Measurements from ENCODE around the gene CSRNP3. TPM values are rescaled to one million over a fixed set of nuclear protein-coding genes. Genes with fewer than 3 reads are reported as not detected.

The CSRNP3 gene
- total and polyA plus RNA-seq, 2 donors (not counting 3 experiments of a cell fraction or from before 2014, with no cell fraction given), result not detected

GRCh38 chr2:165716091-165716490 is 246.6 kb downstream of the CSRNP3 start:
- no peak overlapping the region for H3K4me2 ChIP-seq (ENCODE audit: insufficient read depth, low read length)
- dilution Hi-C loops (cut with MboI; ENCODE audit: extremely low pct_ligation_motif_present, low sequenced_read_pairs), result no loop called here
- H3K27ac ChIP-seq (ENCODE audit: insufficient read depth, low read depth, low read length), result no peak overlapping the region
- no peaks in the 10 kb centered on the region for H3K9me1 ChIP-seq (replicated peaks; ENCODE audit: control insufficient read depth, extremely low read depth, insufficient read depth, low read length)
- intact Hi-C loops (cut with micrococcal nuclease), result no loop called here
- no peaks in the 10 kb centered on the region for H3K79me2 ChIP-seq (ENCODE audit: control insufficient read depth, insufficient read depth, low read length)
- no peaks in the 10 kb centered on the region for H3K4me1 ChIP-seq (ENCODE audit: control insufficient read depth, extremely low read depth, insufficient read depth, low read length)
- H3K9me3 ChIP-seq (replicated peaks; ENCODE audit: control insufficient read depth, insufficient read depth, low read length), result no peaks in the 10 kb centered on the region
- H3K4me3 ChIP-seq (replicated peaks in 1 of 3; ENCODE audit: insufficient read depth in 1 of 3, low read depth in 1 of 3, low read length in 3 of 3), result no peak overlapping the region
- DNase-seq (ENCODE audit: low read depth, low spot score) (no peak), FAIRE-seq (no peak)
- no peaks in the 10 kb centered on the region for H4K20me1 ChIP-seq (replicated peaks; ENCODE audit: control insufficient read depth, extremely low read depth, insufficient read depth, low read length)
- no peak overlapping the region for H2AFZ ChIP-seq (ENCODE audit: low read depth, low read length)
- H3K36me3 ChIP-seq (ENCODE audit: control insufficient read depth in 2 of 2, extremely low read depth in 1 of 2, insufficient read depth in 2 of 2, low read length in 2 of 2), result no peaks in the 10 kb centered on the region
- TF ChIP-seq MYC (IDR thresholded peaks at IDR 0.05; ENCODE audit: low read depth, low read length) (no peak), GATA2 (IDR thresholded peaks at IDR 0.05; ENCODE audit: insufficient read depth, insufficient read length, low read depth, low read length) (no peak), POLR2AphosphoS5 (IDR thresholded peaks at IDR 0.05; ENCODE audit: insufficient read depth, low read depth, low read length) (no peak), MAX (IDR thresholded peaks at IDR 0.05; ENCODE audit: insufficient read depth, insufficient read length) (no peak), FOS (IDR thresholded peaks at IDR 0.05; ENCODE audit: borderline replicate concordance, insufficient read depth, low read length) (no peak), JUN (IDR thresholded peaks at IDR 0.05; ENCODE audit: borderline replicate concordance, insufficient read depth, insufficient read length, low read depth) (no peak), EZH2 (IDR thresholded peaks at IDR 0.05; ENCODE audit: borderline replicate concordance, low read depth, low read length, severe bottlenecking) (no peak), POLR2A (IDR thresholded peaks at IDR 0.05; ENCODE audit: low read depth, low read length) (no peak)
- TF ChIP-seq, protein P1, sequence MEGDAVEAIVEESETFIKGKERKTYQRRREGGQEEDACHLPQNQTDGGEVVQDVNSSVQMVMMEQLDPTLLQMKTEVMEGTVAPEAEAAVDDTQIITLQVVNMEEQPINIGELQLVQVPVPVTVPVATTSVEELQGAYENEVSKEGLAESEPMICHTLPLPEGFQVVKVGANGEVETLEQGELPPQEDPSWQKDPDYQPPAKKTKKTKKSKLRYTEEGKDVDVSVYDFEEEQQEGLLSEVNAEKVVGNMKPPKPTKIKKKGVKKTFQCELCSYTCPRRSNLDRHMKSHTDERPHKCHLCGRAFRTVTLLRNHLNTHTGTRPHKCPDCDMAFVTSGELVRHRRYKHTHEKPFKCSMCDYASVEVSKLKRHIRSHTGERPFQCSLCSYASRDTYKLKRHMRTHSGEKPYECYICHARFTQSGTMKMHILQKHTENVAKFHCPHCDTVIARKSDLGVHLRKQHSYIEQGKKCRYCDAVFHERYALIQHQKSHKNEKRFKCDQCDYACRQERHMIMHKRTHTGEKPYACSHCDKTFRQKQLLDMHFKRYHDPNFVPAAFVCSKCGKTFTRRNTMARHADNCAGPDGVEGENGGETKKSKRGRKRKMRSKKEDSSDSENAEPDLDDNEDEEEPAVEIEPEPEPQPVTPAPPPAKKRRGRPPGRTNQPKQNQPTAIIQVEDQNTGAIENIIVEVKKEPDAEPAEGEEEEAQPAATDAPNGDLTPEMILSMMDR (IDR thresholded peaks at IDR 0.05; ENCODE audit: extremely low read depth in 1 of 2, insufficient read depth in 1 of 2, low read depth in 1 of 2, low read length in 2 of 2), result no peak
- no peaks in the 10 kb centered on the region for H3K27me3 ChIP-seq (ENCODE audit: control insufficient read depth in 2 of 2, insufficient read depth in 2 of 2, low read length in 2 of 2)
- ChIA-PET CTCF (no interaction called here), POLR2A (no interaction called here)
- no TSS peak for BruUV-seq (replicated peaks)
- no peak overlapping the region for H3K9ac ChIP-seq (replicated peaks; ENCODE audit: extremely low read depth, insufficient read depth, low read length)
